PC-9 (cell line): ENCODE data around the gene TRPC4AP. TPM values are rescaled to one million over a fixed set of nuclear protein-coding genes. Genes with fewer than 3 reads are reported as not detected.

Experiments
- BruUV-seq: library from RNA; stranded (reverse); fragments of 400-500 nt; replicated peaks from 2 replicates; lab custom pipeline; 2021; lab: Mats Ljungman, UMichigan
- CTCF ChIA-PET: fragments of 300-600 bp; sonication (Branson Sonifier 250); formaldehyde crosslinking; loops from one replicate; lab custom pipeline; 2022; ENCODE audit warnings: antibody characterized with exemption; lab: Charles Lee
- POLR2A ChIA-PET: fragments of 300-600 bp; sonication (Branson Sonifier 250); formaldehyde crosslinking; loops from one replicate; lab custom pipeline; 2022; ENCODE audit warnings: antibody characterized with exemption; ENCODE audit not compliant: unreplicated experiment; lab: Charles Lee
- DNase-seq, 2 experiments: peaks; one replicate each; pipeline versions ENCODE4 v3.0.0 to v3.0.0-alpha.2; 2015 to 2022; ENCODE audit warnings: mixed read lengths in 1 of 2
- H2AFZ ChIP-seq: fragments of 200-600 bp; sonication (generic); 2 replicates; pipeline ENCODE4 v1.8.1; 2017; ENCODE audit warnings: antibody characterized with exemption
- H3F3A ChIP-seq: fragments of 200-600 bp; sonication (generic); 2 replicates; pipeline ENCODE4 v1.8.1; 2017; ENCODE audit warnings: antibody characterized with exemption, mild to moderate bottlenecking, low read depth; ENCODE audit not compliant: insufficient read depth
- H3K27ac ChIP-seq: fragments of 200-600 bp; sonication (generic); 2 replicates; pipeline ENCODE4 v1.6.1; 2016; ENCODE audit warnings: mixed run types
- H3K27me3 ChIP-seq: fragments of 200-600 bp; sonication (generic); 2 replicates; pipeline ENCODE4 v1.6.1; 2016; ENCODE audit warnings: low read depth, mixed run types; ENCODE audit not compliant: insufficient read depth
- H3K36me3 ChIP-seq: fragments of 200-600 bp; sonication (generic); 2 replicates; pipeline ENCODE4 v1.6.1; 2016; ENCODE audit warnings: low read depth, mixed run types
- H3K4me1 ChIP-seq: fragments of 200-600 bp; sonication (generic); replicated peaks from 2 replicates; pipeline ENCODE4 v1.6.1; 2016; ENCODE audit warnings: mixed run types; ENCODE audit not compliant: insufficient read depth
- H3K4me2 ChIP-seq: fragments of 200-600 bp; sonication (generic); 2 replicates; pipeline ENCODE4 v1.6.1; 2017; ENCODE audit warnings: mixed run types
- H3K4me3 ChIP-seq: fragments of 200-600 bp; sonication (generic); 2 replicates; pipeline ENCODE4 v1.6.1; 2016; ENCODE audit warnings: mixed run types
- H3K79me2 ChIP-seq: fragments of 200-600 bp; sonication (generic); 2 replicates; pipeline ENCODE4 v1.6.1; 2017; ENCODE audit warnings: low read depth, mixed run types
- H3K9me2 ChIP-seq: fragments of 200-600 bp; sonication (generic); 2 replicates; pipeline ENCODE4 v1.8.1; 2017; ENCODE audit warnings: mild to moderate bottlenecking; ENCODE audit not compliant: insufficient read depth
- H3K9me3 ChIP-seq: fragments of 200-600 bp; sonication (generic); 2 replicates; pipeline ENCODE4 v1.8.1; 2016; ENCODE audit warnings: low read depth; ENCODE audit not compliant: insufficient read depth
- H4K20me1 ChIP-seq: fragments of 200-600 bp; sonication (generic); 2 replicates; pipeline ENCODE4 v1.8.1; 2017; ENCODE audit not compliant: insufficient read depth
- CTCF ChIP-seq: fragments of 200-600 bp; sonication (generic); conservative IDR thresholded peaks from 2 replicates; pipeline ENCODE4 v1.6.1; 2017; ENCODE audit warnings: mixed run types, antibody characterized with exemption, mild to moderate bottlenecking, moderate library complexity
- EZH2 ChIP-seq: fragments of 200-600 bp; sonication (generic); IDR thresholded peaks from 2 replicates; pipeline ENCODE4 v1.8.0; 2017; ENCODE audit warnings: antibody characterized with exemption, low read depth
- intact Hi-C: fragments of 100-400 bp; cut with micrococcal nuclease; formaldehyde crosslinking; loops from one replicate; pipeline ENCODE4 v1.10.0; 2022; ENCODE audit not compliant: unreplicated experiment
- total RNA-seq: library from RNA; stranded (reverse); gene quantifications from 2 replicates; pipeline ENCODE4 v1.2.3, GENCODE V29; 2021

Gene TRPC4AP
- total RNA-seq, 1 experiment from 2014 or later, result 51.0 TPM

- no peak overlapping the region for H3K4me2 ChIP-seq
- ChIA-PET POLR2A (no interaction called here), CTCF (no interaction called here)
- no peak overlapping the region for H2AFZ ChIP-seq
- no peaks in the 10 kb centered on the region for H3K27me3 ChIP-seq
- BruUV-seq, result no TSS peak
- no peaks in the 10 kb centered on the region for H3K9me2 ChIP-seq
- H3K4me1 ChIP-seq, result peaks cover 13% of the 10 kb centered on the region
- TF ChIP-seq CTCF (no peak), EZH2 (no peak)
- H3K79me2 ChIP-seq, result no peaks in the 10 kb centered on the region
- no peaks in the 10 kb centered on the region for H3K36me3 ChIP-seq
- H3K9me3 ChIP-seq, result no peaks in the 10 kb centered on the region
- no peak for DNase-seq
- no peaks in the 10 kb centered on the region for H4K20me1 ChIP-seq
- intact Hi-C loops, result loop anchor here (10.0 kb wide), 1 partner anchor 114 kb away; the partner anchor contains the start of genes ACSS2 and GGT7
- H3K27ac ChIP-seq, result no peak overlapping the region
- no peak overlapping the region for H3K4me3 ChIP-seq
- H3F3A ChIP-seq, result peaks cover 13% of the 10 kb centered on the region; the same call in 1 of the 2 replicates
Measured at GRCh38 chr20:34989118-34989517, 103.5 kb downstream of the TRPC4AP start.

GRCh38 chr20:34988191-34988540, 104.4 kb downstream of the TRPC4AP start:
- H3K27me3 ChIP-seq, result no peaks in the 10 kb centered on the region
- no peak overlapping the region for H3K27ac ChIP-seq
- H3K9me3 ChIP-seq, result no peaks in the 10 kb centered on the region
- H3K4me2 ChIP-seq, result no peak overlapping the region
- CTCF ChIA-PET, result no interaction called here
- H3K79me2 ChIP-seq, result no peaks in the 10 kb centered on the region
- H2AFZ ChIP-seq, result no peak overlapping the region
- POLR2A ChIA-PET, result no interaction called here
- BruUV-seq, result no TSS peak
- no peak for DNase-seq
- no peak for TF ChIP-seq EZH2
- TF ChIP-seq CTCF, result no peak
- H3F3A ChIP-seq, result peaks cover 13% of the 10 kb centered on the region; the same call in 1 of the 2 replicates
- no peaks in the 10 kb centered on the region for H3K36me3 ChIP-seq
- intact Hi-C loops, result loop anchor here (10.0 kb wide), 1 partner anchor 113 kb away; the partner anchor contains the start of genes ACSS2 and GGT7
- no peak overlapping the region for H3K4me3 ChIP-seq
- H4K20me1 ChIP-seq, result no peaks in the 10 kb centered on the region
- H3K4me1 ChIP-seq, result peaks cover 18% of the 10 kb centered on the region
- H3K9me2 ChIP-seq, result no peaks in the 10 kb centered on the region

GRCh38 chr20:34987288-34988190, 105.1 kb downstream of the TRPC4AP start:
- Histone ChIP-seq H3K4me3 (no peak overlapping the region), H3K4me2 (no peak overlapping the region), H3K9me2 (no peaks in the 10 kb centered on the region), H3K9me3 (no peaks in the 10 kb centered on the region), H3F3A (peaks cover 13% of the 10 kb centered on the region; the same call in 1 of the 2 replicates), H2AFZ (no peak overlapping the region), H3K79me2 (no peaks in the 10 kb centered on the region), H3K36me3 (no peaks in the 10 kb centered on the region), H3K27ac (no peak overlapping the region), H4K20me1 (no peaks in the 10 kb centered on the region), H3K4me1 (peaks cover 18% of the 10 kb centered on the region), H3K27me3 (no peaks in the 10 kb centered on the region)
- intact Hi-C loops, result loop anchor here (10.0 kb wide), 1 partner anchor 113 kb away; the partner anchor contains the start of genes ACSS2 and GGT7
- no peak for DNase-seq
- TF ChIP-seq CTCF (no peak), EZH2 (no peak)
- ChIA-PET CTCF (no interaction called here), POLR2A (no interaction called here)
- BruUV-seq, result no TSS peak
